Measurements from ENCODE around the gene CACNA1B. TPM values are rescaled to one million over a fixed set of nuclear protein-coding genes. Genes with fewer than 3 reads are reported as not detected.
A peak's percentile ranks its signal among the peaks of the same experiment; 100 is the strongest.

Gene CACNA1B
- total and polyA plus RNA-seq, 10 donors, result under 0.01 to 0.09 (median 0.04) TPM; not detected in 4

GRCh38 chr9:138074516-138074915 is 196.9 kb downstream of the CACNA1B start:
- H3K27ac ChIP-seq, result no peak overlapping the region
- H3K4me3 ChIP-seq, result no peak overlapping the region
- H3K4me1 ChIP-seq, result no peaks in the 10 kb centered on the region
- TF ChIP-seq POLR2AphosphoS5 (IDR thresholded peaks at IDR 0.05) (no peak), POLR2A (IDR thresholded peaks at IDR 0.05) (no peak), CTCF (IDR thresholded peaks at IDR 0.05 in 8 of 11, conservative IDR thresholded peaks at IDR 0.05 in 3 of 11) (no peak)
- H3K9me3 ChIP-seq, result no peaks in the 10 kb centered on the region
- peaks cover 0 to 42% (median 0%) of the 10 kb centered on the region in 7 donors for H3K27me3 ChIP-seq (replicated peaks in 1 of 7)
- no peaks in the 10 kb centered on the region for H3K36me3 ChIP-seq
- DNase-seq, result peak; percentile 45
- 90 to 97% (median 95%) methylated on average over 18 of the region's 18 CpGs for WGBS, 5 donors
- intact Hi-C loops (cut with DNase I; ENCODE audit: low total_unique reads), result no loop called here

DNA sequence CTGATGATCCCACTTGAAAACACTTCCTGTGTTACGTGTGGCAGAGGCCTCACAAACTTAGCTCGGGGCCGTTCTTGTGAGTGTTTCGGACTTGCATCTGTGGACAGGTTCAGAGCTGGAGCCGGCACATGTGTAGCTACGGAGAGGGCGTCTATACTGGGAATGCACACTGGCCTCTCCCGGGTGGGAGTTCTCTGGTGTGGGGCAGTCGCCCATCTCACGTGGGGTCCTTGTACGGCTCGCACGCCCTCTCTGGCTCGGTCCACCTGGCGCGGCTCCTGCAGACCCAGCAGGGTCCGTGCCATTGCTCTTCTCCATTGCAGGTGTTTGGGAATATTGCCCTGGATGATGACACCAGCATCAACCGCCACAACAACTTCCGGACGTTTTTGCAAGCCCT is 197.9 kb downstream of the CACNA1B start:
- H3K27me3 ChIP-seq (replicated peaks in 1 of 7), result peaks cover 0 to 49% (median 0%) of the 10 kb centered on the region in 7 donors
- WGBS, 5 donors, result 79 to 85% (median 85%) methylated on average over 13 to 20 of the region's 20 CpGs
- H3K36me3 ChIP-seq, result no peaks in the 10 kb centered on the region
- DNase-seq, result peak; percentile 56
- no peak overlapping the region for H3K4me3 ChIP-seq
- H3K9me3 ChIP-seq, result no peaks in the 10 kb centered on the region
- intact Hi-C loops (cut with DNase I; ENCODE audit: low total_unique reads), result no loop called here
- TF ChIP-seq POLR2AphosphoS5 (IDR thresholded peaks at IDR 0.05) (no peak), CTCF (IDR thresholded peaks at IDR 0.05 in 8 of 11, conservative IDR thresholded peaks at IDR 0.05 in 3 of 11) (no peak), POLR2A (IDR thresholded peaks at IDR 0.05) (no peak)
- no peak overlapping the region for H3K27ac ChIP-seq
- no peaks in the 10 kb centered on the region for H3K4me1 ChIP-seq

DNA sequence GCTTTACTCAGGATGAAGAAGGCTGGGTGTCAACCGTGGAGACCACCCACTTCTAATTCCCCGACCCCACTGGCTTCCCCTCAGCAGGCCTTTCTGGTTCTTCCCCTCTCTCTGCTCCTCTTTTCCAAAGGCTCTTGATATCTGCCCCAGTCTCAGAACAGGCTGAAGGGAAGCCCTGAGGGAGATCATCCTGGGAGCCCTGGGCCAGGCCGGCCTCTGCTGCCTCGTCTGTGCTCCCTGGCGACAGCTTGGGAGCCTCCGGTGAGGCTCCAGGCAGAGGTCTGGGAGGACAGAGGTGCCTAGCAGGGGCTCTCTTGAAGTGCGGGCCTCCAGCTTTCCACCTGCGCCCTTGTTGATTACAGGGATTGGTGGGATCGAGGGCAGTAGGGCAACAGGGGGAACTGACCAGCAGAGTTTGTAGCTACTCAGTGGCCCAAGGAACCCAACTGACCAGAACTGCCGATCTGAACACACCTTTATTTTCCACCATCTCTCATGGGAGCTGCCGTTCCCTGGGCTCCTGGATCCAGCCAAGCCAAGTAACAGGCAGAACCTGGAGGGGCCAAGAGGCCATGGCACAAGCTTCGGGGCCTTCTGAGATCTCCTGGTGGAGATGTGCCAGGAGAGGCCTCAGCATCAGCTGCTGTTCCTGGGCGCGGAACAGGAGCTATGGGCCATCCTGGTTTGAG is 198.5 kb downstream of the CACNA1B start:
- H3K27me3 ChIP-seq (replicated peaks in 1 of 7), result peaks cover 0 to 55% (median 0%) of the 10 kb centered on the region in 7 donors
- H3K9me3 ChIP-seq, result no peaks in the 10 kb centered on the region
- no peak overlapping the region for H3K27ac ChIP-seq
- no peak overlapping the region for H3K4me3 ChIP-seq
- TF ChIP-seq POLR2A (IDR thresholded peaks at IDR 0.05) (no peak), POLR2AphosphoS5 (IDR thresholded peaks at IDR 0.05) (no peak), CTCF (IDR thresholded peaks at IDR 0.05 in 8 of 11, conservative IDR thresholded peaks at IDR 0.05 in 3 of 11) (no peak)
- no peak for DNase-seq
- intact Hi-C loops (cut with DNase I; ENCODE audit: low total_unique reads), result no loop called here
- H3K36me3 ChIP-seq, result no peaks in the 10 kb centered on the region
- 79 to 90% (median 85%) methylated on average over 10 to 14 of the region's 14 CpGs for WGBS, 5 donors
- no peaks in the 10 kb centered on the region for H3K4me1 ChIP-seq

DNA sequence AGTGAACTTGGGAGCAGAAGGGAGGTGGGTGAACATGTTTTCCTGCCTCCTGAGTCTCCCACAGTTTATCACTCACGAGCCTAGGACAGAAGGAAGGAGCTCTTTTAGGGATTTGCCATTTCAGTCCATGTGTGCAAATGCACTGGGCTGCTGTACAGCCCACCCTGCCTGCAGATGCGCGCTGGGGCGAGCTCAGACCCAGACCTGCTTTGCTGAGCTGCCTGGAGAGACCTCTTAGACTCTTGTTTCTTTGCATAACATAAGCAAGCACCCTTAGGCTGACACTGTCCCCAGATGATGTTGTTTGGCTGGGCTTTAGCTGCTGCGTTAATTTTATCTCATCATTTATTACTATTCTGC is 199.0 kb downstream of the CACNA1B start:
- no peaks in the 10 kb centered on the region for H3K36me3 ChIP-seq
- peaks cover 0 to 58% (median 0%) of the 10 kb centered on the region in 7 donors for H3K27me3 ChIP-seq (replicated peaks in 1 of 7)
- H3K4me3 ChIP-seq, result no peak overlapping the region
- DNase-seq, result no peak
- no peak overlapping the region for H3K27ac ChIP-seq
- intact Hi-C loops (cut with DNase I; ENCODE audit: low total_unique reads), result no loop called here
- H3K4me1 ChIP-seq, result no peaks in the 10 kb centered on the region
- TF ChIP-seq POLR2A (IDR thresholded peaks at IDR 0.05), result no peak
- no peak for TF ChIP-seq POLR2AphosphoS5 (IDR thresholded peaks at IDR 0.05)
- TF ChIP-seq CTCF (IDR thresholded peaks at IDR 0.05 in 8 of 11, conservative IDR thresholded peaks at IDR 0.05 in 3 of 11), result no peak
- H3K9me3 ChIP-seq, result no peaks in the 10 kb centered on the region
- WGBS, 5 donors, result 78 to 87% (median 81%) methylated on average over 5 of the region's 5 CpGs

Data from spleen (tissue), 11 donors.